C4-2B (cell line): ENCODE data around the gene RAF1.

Source experiments
- CTCF ChIP-seq: fragments of 450-650 bp; conservative IDR thresholded peaks from 2 replicates; pipeline ENCODE4 v1.5.1; 2017; ENCODE audit warnings: mild to moderate bottlenecking
- ZFX ChIP-seq: fragments of 450-650 bp; IDR thresholded peaks from 2 replicates; pipeline ENCODE4 v1.6.1; 2017

DNA sequence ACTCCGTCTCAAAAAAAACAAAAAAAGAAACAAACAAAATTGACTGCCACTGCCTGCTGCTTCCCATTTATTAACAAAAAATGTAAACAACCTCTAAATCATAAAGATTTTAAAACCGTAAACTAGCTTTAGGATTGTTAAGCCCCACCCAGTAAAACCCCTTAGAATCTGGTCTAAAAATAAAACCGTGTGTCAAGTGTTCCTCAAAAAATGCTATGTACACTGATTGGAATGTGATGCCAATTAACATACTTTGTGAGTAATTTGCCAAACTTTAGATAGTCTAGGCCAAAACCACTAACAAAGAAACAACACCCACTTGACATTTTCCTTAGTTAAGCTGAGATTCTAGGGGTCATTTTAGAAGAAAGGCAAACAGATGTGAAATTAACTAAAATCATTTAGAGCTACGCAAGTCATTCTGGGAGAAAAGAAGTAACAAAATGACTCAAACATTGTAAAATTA is 5.3 kb downstream of the RAF1 start:
- no peak for TF ChIP-seq CTCF
- TF ChIP-seq ZFX = no peak
